ENCODE results near the gene GRIK2. TPM values are rescaled to one million over a fixed set of nuclear protein-coding genes. Genes with fewer than 3 reads are reported as not detected.

Gene GRIK2
- total RNA-seq, 4 donors from 2014 or later = 2.0 to 4.0 (median 2.0) TPM; not detected in 1

GRCh38 chr6:101689156-101689555 lies 295.6 kb downstream of the GRIK2 start:
- in situ Hi-C loops (cut with MboI; ENCODE audit: low pct_ligation_motif_present in 1 of 4, low pct_unique_long_range_greater_than_20kb in 1 of 4, low sequenced_read_pairs in 3 of 4) (no loop called here), intact Hi-C loops (cut with DNase I; ENCODE audit: low total_unique reads) (no loop called here)
- H3K36me3 ChIP-seq = no peaks in the 10 kb centered on the region
- no peaks in the 10 kb centered on the region for H3K27me3 ChIP-seq
- TF ChIP-seq EP300 (IDR thresholded peaks at IDR 0.05; ENCODE audit: low read depth) (no peak), POLR2AphosphoS5 (IDR thresholded peaks at IDR 0.05) (no peak), POLR2A (IDR thresholded peaks at IDR 0.05) (no peak)
- TF ChIP-seq, protein P1, sequence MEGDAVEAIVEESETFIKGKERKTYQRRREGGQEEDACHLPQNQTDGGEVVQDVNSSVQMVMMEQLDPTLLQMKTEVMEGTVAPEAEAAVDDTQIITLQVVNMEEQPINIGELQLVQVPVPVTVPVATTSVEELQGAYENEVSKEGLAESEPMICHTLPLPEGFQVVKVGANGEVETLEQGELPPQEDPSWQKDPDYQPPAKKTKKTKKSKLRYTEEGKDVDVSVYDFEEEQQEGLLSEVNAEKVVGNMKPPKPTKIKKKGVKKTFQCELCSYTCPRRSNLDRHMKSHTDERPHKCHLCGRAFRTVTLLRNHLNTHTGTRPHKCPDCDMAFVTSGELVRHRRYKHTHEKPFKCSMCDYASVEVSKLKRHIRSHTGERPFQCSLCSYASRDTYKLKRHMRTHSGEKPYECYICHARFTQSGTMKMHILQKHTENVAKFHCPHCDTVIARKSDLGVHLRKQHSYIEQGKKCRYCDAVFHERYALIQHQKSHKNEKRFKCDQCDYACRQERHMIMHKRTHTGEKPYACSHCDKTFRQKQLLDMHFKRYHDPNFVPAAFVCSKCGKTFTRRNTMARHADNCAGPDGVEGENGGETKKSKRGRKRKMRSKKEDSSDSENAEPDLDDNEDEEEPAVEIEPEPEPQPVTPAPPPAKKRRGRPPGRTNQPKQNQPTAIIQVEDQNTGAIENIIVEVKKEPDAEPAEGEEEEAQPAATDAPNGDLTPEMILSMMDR (IDR thresholded peaks at IDR 0.05) = no peak
- no peaks in the 10 kb centered on the region for H3K9me3 ChIP-seq
- DNase-seq = no peak
- no peak overlapping the region for H3K27ac ChIP-seq
- H3K4me3 ChIP-seq = no peak overlapping the region
- WGBS, 2 donors (ENCODE audit: low coverage in 1 of 2) = 62 to 63% methylated on average over 1 of the region's 1 CpG
- H3K4me1 ChIP-seq = no peaks in the 10 kb centered on the region

GRCh38 chr6:101689695-101690094 lies 296.2 kb downstream of the GRIK2 start:
- no peaks in the 10 kb centered on the region for H3K4me1 ChIP-seq
- no peak overlapping the region for H3K27ac ChIP-seq
- in situ Hi-C loops (cut with MboI; ENCODE audit: low pct_ligation_motif_present in 1 of 4, low pct_unique_long_range_greater_than_20kb in 1 of 4, low sequenced_read_pairs in 3 of 4) (no loop called here), intact Hi-C loops (cut with DNase I; ENCODE audit: low total_unique reads) (no loop called here)
- no peak for DNase-seq
- TF ChIP-seq EP300 (IDR thresholded peaks at IDR 0.05; ENCODE audit: low read depth) = no peak
- no peak for TF ChIP-seq POLR2A (IDR thresholded peaks at IDR 0.05)
- TF ChIP-seq, protein P1 (IDR thresholded peaks at IDR 0.05) = no peak
- no peak for TF ChIP-seq POLR2AphosphoS5 (IDR thresholded peaks at IDR 0.05)
- no peak overlapping the region for H3K4me3 ChIP-seq
- no peaks in the 10 kb centered on the region for H3K9me3 ChIP-seq
- no peaks in the 10 kb centered on the region for H3K36me3 ChIP-seq
- no peaks in the 10 kb centered on the region for H3K27me3 ChIP-seq
- WGBS, 2 donors (ENCODE audit: low coverage in 1 of 2) = 64 to 67% methylated on average over 1 to 2 of the region's 2 CpGs

- WGBS, 2 donors (ENCODE audit: low coverage in 1 of 2) = 55 to 68% methylated on average over 3 of the region's 3 CpGs
- in situ Hi-C loops (cut with MboI; ENCODE audit: low pct_ligation_motif_present in 1 of 4, low pct_unique_long_range_greater_than_20kb in 1 of 4, low sequenced_read_pairs in 3 of 4) (no loop called here), intact Hi-C loops (cut with DNase I; ENCODE audit: low total_unique reads) (no loop called here)
- Histone ChIP-seq H3K4me3 (no peak overlapping the region), H3K4me1 (no peaks in the 10 kb centered on the region), H3K36me3 (no peaks in the 10 kb centered on the region), H3K27ac (no peak overlapping the region), H3K9me3 (no peaks in the 10 kb centered on the region), H3K27me3 (no peaks in the 10 kb centered on the region)
- no peak for DNase-seq
- TF ChIP-seq, protein P1 (IDR thresholded peaks at IDR 0.05) = no peak
- no peak for TF ChIP-seq POLR2AphosphoS5 (IDR thresholded peaks at IDR 0.05)
- TF ChIP-seq POLR2A (IDR thresholded peaks at IDR 0.05) = no peak
- TF ChIP-seq EP300 (IDR thresholded peaks at IDR 0.05; ENCODE audit: low read depth) = no peak
Measured at GRCh38 chr6:101700655-101701054, 307.1 kb downstream of the GRIK2 start.

DNA sequence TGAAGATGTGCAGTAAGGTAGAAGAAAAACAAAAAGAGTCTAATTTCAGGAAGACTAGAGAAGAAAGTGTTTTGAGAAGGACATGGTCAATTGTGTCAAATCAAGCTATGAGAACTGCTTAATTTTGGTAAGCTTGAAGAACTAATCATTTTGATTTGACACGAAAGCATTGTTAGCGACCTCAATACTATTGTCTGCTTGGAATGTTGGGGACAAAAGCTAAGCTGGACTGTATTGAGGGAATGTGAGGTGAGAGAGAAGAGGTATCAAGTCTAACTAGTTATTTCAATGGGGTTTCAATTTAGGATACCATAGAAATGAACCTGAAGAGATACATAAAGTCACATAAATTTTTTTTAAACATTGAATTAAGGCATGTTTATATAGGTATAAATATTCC lies 309.8 kb downstream of the GRIK2 start:
- no peak for DNase-seq
- TF ChIP-seq, protein P1 (IDR thresholded peaks at IDR 0.05) = no peak
- TF ChIP-seq POLR2A (IDR thresholded peaks at IDR 0.05) (no peak), POLR2AphosphoS5 (IDR thresholded peaks at IDR 0.05) (no peak), EP300 (IDR thresholded peaks at IDR 0.05; ENCODE audit: low read depth) (no peak)
- intact Hi-C loops (cut with DNase I; ENCODE audit: low total_unique reads) = no loop called here
- Histone ChIP-seq H3K27ac (no peak overlapping the region), H3K4me1 (no peaks in the 10 kb centered on the region), H3K27me3 (no peaks in the 10 kb centered on the region), H3K9me3 (no peaks in the 10 kb centered on the region), H3K36me3 (no peaks in the 10 kb centered on the region), H3K4me3 (no peak overlapping the region)
- 81 to 91% methylated on average over 2 of the region's 2 CpGs for whole genome bisulfite sequencing, 2 donors (ENCODE audit: low coverage in 1 of 2)
- in situ Hi-C loops (cut with MboI; ENCODE audit: low pct_ligation_motif_present in 1 of 4, low pct_unique_long_range_greater_than_20kb in 1 of 4, low sequenced_read_pairs in 3 of 4) = no loop called here
